ENCODE measurements around the gene DCUN1D3. TPM values are rescaled to one million over a fixed set of nuclear protein-coding genes. Genes with fewer than 3 reads are reported as not detected.

DCUN1D3 gene
- total RNA-seq, 1 experiment from 2014 or later, result 16.1 TPM

GRCh38 chr16:20941636-20941926, 41.4 kb upstream of the DCUN1D3 start:
- TF ChIP-seq, protein P1, sequence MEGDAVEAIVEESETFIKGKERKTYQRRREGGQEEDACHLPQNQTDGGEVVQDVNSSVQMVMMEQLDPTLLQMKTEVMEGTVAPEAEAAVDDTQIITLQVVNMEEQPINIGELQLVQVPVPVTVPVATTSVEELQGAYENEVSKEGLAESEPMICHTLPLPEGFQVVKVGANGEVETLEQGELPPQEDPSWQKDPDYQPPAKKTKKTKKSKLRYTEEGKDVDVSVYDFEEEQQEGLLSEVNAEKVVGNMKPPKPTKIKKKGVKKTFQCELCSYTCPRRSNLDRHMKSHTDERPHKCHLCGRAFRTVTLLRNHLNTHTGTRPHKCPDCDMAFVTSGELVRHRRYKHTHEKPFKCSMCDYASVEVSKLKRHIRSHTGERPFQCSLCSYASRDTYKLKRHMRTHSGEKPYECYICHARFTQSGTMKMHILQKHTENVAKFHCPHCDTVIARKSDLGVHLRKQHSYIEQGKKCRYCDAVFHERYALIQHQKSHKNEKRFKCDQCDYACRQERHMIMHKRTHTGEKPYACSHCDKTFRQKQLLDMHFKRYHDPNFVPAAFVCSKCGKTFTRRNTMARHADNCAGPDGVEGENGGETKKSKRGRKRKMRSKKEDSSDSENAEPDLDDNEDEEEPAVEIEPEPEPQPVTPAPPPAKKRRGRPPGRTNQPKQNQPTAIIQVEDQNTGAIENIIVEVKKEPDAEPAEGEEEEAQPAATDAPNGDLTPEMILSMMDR (conservative IDR thresholded peaks at IDR 0.05), result no peak
- Histone ChIP-seq H3K56ac (ENCODE audit: insufficient read length, low read depth, low read length) (no peak overlapping the region), H3K9ac (ENCODE audit: extremely low read depth, insufficient read length, low read length) (no peak overlapping the region), H2BK120ac (ENCODE audit: low read depth, low read length, poor library complexity, severe bottlenecking) (no peak overlapping the region), H2BK15ac (ENCODE audit: low read depth, low read length) (no peak overlapping the region), H3K4ac (ENCODE audit: low read depth, low read length) (no peak overlapping the region), H2BK5ac (ENCODE audit: insufficient read length, low read length) (no peak overlapping the region), H3K9me3 (ENCODE audit: control insufficient read depth, low read depth, low read length) (no peaks in the 10 kb centered on the region), H4K8ac (replicated peaks; ENCODE audit: insufficient read length, low read depth, low read length) (no peak overlapping the region), H3K27ac (ENCODE audit: insufficient read length, low read depth, low read length) (no peak overlapping the region), H2BK20ac (ENCODE audit: low read depth, low read length, poor library complexity, severe bottlenecking) (no peak overlapping the region), H3K23me2 (ENCODE audit: insufficient read length, low read depth, low read length, poor library complexity, severe bottlenecking) (no peaks in the 10 kb centered on the region), H3K4me1 (ENCODE audit: insufficient read depth, low read length) (no peaks in the 10 kb centered on the region; the same call in 1 of the 2 replicates), H2BK12ac (ENCODE audit: insufficient read length, low read depth, low read length) (no peak overlapping the region), H2AK5ac (ENCODE audit: insufficient read length, low read length) (no peak overlapping the region), H2AFZ (ENCODE audit: low read length) (no peak overlapping the region), H4K91ac (ENCODE audit: insufficient read length, low read depth, low read length) (no peak overlapping the region), H3K14ac (ENCODE audit: insufficient read depth, low read length) (no peak overlapping the region), H4K5ac (ENCODE audit: insufficient read length, low read depth, low read length) (no peak overlapping the region), H3K27me3 (ENCODE audit: insufficient read depth, low read length) (no peaks in the 10 kb centered on the region), H3K79me2 (ENCODE audit: insufficient read depth, low read length) (no peaks in the 10 kb centered on the region), H3K18ac (ENCODE audit: insufficient read length, low read depth, low read length) (no peak overlapping the region), H3K79me1 (ENCODE audit: insufficient read depth, low read depth, low read length, poor library complexity, severe bottlenecking) (no peaks in the 10 kb centered on the region), H3T11ph (ENCODE audit: low read length) (no peak overlapping the region), H3K4me2 (ENCODE audit: insufficient read depth, insufficient read length, low read length) (no peak overlapping the region), H3K23ac (ENCODE audit: insufficient read length, low read depth, low read length) (no peak overlapping the region), H4K20me1 (ENCODE audit: control insufficient read depth, insufficient read depth, insufficient read length) (no peaks in the 10 kb centered on the region)
- no CpG with 5 or more reads among the region's 6 CpGs for WGBS (ENCODE audit: extremely low coverage, insufficient read length, low lambda C conversion rate)
- peaks cover 9 to 14% of the 10 kb centered on the region in 2 experiments for H3K4me1 Mint-ChIP-seq
- H3K27ac Mint-ChIP-seq, result no peak overlapping the region; a peak in 1 of 7 replicates
- H3K36me3 Mint-ChIP-seq (ENCODE audit: insufficient read depth in 1 of 3, low read depth in 3 of 3), result no peaks in the 10 kb centered on the region
- H3K27me3 Mint-ChIP-seq (ENCODE audit: low read depth), result peaks cover 3% of the 10 kb centered on the region; the same call in 1 of the 2 replicates
- no peak for DNase-seq
- H3K9me3 Mint-ChIP-seq, result no peaks in the 10 kb centered on the region
- H3K4me3 Mint-ChIP-seq, result no peak overlapping the region
